ENCODE data around the gene SMARCD3. TPM values are rescaled to one million over a fixed set of nuclear protein-coding genes. Genes with fewer than 3 reads are reported as not detected.

Gene SMARCD3
- total RNA-seq, 1 donor from 2014 or later = 52.9 TPM

DNA sequence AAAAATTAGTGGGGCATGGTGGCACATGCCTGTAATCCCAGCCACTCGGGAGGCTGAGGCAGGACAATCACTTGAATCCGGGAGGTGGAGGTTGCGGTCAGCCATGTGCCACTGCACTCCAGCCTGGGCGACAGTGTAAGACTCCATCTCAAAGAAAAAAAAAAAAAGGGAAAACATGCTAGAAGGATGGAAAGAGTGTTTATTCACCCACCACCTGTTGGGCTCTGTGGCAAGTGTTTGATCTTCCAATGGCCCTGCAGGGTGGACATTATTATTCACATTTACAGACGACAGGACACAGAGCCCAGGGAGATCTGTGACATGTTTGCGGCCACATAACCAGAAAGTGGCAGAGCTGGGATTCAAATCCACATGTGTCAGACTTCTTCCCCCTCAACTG is 33.2 kb upstream of the SMARCD3 start:
- peaks cover 5% of the 10 kb centered on the region for H3K9me3 Mint-ChIP-seq (ENCODE audit: low read depth)
- H3K4me1 Mint-ChIP-seq (ENCODE audit: low read depth) = peaks cover 2% of the 10 kb centered on the region
- H3K27ac Mint-ChIP-seq = no peak overlapping the region
- no peak overlapping the region for H3K4me3 Mint-ChIP-seq (ENCODE audit: low read depth)
- peaks cover 51% of the 10 kb centered on the region for H3K27me3 Mint-ChIP-seq
- TF ChIP-seq, protein P1, sequence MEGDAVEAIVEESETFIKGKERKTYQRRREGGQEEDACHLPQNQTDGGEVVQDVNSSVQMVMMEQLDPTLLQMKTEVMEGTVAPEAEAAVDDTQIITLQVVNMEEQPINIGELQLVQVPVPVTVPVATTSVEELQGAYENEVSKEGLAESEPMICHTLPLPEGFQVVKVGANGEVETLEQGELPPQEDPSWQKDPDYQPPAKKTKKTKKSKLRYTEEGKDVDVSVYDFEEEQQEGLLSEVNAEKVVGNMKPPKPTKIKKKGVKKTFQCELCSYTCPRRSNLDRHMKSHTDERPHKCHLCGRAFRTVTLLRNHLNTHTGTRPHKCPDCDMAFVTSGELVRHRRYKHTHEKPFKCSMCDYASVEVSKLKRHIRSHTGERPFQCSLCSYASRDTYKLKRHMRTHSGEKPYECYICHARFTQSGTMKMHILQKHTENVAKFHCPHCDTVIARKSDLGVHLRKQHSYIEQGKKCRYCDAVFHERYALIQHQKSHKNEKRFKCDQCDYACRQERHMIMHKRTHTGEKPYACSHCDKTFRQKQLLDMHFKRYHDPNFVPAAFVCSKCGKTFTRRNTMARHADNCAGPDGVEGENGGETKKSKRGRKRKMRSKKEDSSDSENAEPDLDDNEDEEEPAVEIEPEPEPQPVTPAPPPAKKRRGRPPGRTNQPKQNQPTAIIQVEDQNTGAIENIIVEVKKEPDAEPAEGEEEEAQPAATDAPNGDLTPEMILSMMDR (IDR thresholded peaks at IDR 0.05; ENCODE audit: unreplicated experiment) = no peak
- H3K36me3 Mint-ChIP-seq (ENCODE audit: insufficient read depth) = no peaks in the 10 kb centered on the region
- no peak for DNase-seq (ENCODE audit: low spot score, unreplicated experiment)

DNA sequence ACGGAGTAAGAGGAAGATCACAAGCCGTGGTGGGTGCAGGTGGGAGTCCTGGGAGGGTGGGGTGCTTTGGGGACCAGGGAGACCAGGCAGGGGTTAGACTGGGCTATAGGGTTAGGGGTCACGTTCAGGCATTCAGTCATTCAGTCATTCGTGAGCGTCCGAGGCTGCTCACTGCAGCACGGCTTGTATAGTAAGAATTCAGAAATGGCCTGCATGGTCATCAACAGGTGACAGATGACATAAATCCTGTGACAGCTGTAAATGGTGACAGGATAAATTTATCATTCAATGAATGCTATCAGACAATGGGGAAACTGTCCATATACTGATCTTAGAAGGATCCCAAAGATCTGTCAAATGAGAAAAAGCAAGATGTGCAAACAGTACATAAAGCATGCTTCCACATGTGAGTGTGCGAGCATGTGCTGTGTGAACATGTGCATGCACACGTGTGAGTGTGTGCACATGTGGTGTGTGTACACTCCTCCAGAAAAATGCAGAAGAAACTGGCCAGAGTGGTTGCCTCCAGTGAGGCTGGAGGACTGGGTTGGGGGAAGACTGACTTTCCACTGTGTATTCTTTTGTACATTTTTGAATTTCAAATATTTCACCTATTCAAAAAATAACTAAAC is 32.0 kb upstream of the SMARCD3 start:
- DNase-seq (ENCODE audit: low spot score, unreplicated experiment) = no peak
- TF ChIP-seq, protein P1 (IDR thresholded peaks at IDR 0.05; ENCODE audit: unreplicated experiment) = no peak
- Mint-ChIP-seq H3K36me3 (ENCODE audit: insufficient read depth) (no peaks in the 10 kb centered on the region), H3K9me3 (ENCODE audit: low read depth) (peaks cover 5% of the 10 kb centered on the region), H3K4me1 (ENCODE audit: low read depth) (peaks cover 2% of the 10 kb centered on the region), H3K27ac (no peak overlapping the region), H3K4me3 (ENCODE audit: low read depth) (no peak overlapping the region), H3K27me3 (peaks cover 51% of the 10 kb centered on the region)

DNA sequence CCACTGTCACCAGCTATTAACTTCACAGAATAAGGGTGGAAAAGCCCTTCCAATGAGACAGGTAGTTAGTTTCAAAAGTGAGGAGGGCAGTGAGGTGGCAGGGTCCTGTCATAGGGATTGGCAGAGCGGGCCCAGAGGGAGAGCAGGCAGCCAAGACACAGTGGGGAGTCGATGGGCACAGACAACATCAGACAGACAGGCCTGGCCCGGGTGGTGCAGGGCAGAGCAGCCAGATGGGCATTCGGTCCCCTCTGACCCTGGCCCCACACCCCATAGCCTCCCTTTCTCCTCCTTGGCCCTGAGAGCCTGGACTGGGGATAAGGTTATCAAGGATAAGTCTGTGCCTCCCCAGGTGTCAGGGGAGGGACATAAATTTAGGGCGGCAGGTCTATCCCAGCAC is 31.4 kb upstream of the SMARCD3 start:
- TF ChIP-seq, protein P1 (IDR thresholded peaks at IDR 0.05; ENCODE audit: unreplicated experiment) = no peak
- Mint-ChIP-seq H3K36me3 (ENCODE audit: insufficient read depth) (no peaks in the 10 kb centered on the region), H3K9me3 (ENCODE audit: low read depth) (peaks cover 5% of the 10 kb centered on the region), H3K4me3 (ENCODE audit: low read depth) (no peak overlapping the region), H3K4me1 (ENCODE audit: low read depth) (peaks cover 2% of the 10 kb centered on the region), H3K27me3 (peaks cover 52% of the 10 kb centered on the region), H3K27ac (no peak overlapping the region)
- no peak for DNase-seq (ENCODE audit: low spot score, unreplicated experiment)

DNA sequence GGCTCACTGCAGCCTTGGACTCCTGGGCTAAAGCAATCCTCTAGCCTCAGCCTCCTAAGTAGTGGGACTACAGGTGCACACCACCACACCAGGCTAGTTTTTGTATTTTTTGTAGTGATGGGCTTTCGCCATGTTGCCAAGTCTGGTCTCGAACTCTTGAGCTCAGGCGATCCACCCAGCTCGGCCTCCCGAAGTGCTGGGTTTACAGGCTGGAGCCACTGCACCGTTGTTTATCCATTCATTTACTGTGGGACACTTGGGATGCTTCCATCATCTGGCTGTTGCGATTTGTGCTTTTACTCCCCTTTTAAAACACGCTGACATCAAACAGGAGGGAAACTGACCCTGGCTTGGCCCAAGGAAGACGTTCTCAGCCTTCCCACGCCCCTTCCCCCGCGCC is 30.5 kb upstream of the SMARCD3 start:
- Mint-ChIP-seq H3K27me3 (peaks cover 53% of the 10 kb centered on the region), H3K9me3 (ENCODE audit: low read depth) (peaks cover 5% of the 10 kb centered on the region), H3K27ac (no peak overlapping the region), H3K36me3 (ENCODE audit: insufficient read depth) (no peaks in the 10 kb centered on the region), H3K4me3 (ENCODE audit: low read depth) (no peak overlapping the region), H3K4me1 (ENCODE audit: low read depth) (peaks cover 2% of the 10 kb centered on the region)
- TF ChIP-seq, protein P1 (IDR thresholded peaks at IDR 0.05; ENCODE audit: unreplicated experiment) = no peak
- no peak for DNase-seq (ENCODE audit: low spot score, unreplicated experiment)

DNA sequence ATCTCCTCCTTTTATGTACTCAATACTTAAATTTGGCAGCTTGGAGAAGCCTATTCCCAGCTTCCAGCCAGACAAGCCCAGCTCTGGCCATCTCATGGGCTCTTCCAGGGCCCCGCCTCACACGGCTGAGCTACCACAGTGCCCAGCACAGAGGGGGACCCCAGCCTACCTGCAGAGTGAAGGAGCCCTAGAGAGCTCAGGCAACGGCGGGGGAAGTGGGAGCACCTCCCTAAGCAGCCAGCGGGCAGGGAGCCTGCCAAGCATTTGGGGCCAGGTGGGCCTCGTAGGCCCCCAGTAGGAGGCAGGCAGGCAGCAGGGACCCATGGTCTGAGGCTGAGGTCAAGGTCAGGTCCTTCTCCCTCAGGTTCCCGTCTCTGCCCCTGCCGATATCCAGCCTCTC is 29.1 kb upstream of the SMARCD3 start:
- TF ChIP-seq, protein P1 (IDR thresholded peaks at IDR 0.05; ENCODE audit: unreplicated experiment) = no peak
- Mint-ChIP-seq H3K27ac (no peak overlapping the region), H3K9me3 (ENCODE audit: low read depth) (no peaks in the 10 kb centered on the region), H3K4me3 (ENCODE audit: low read depth) (peak overlapping the region; percentile 66), H3K36me3 (ENCODE audit: insufficient read depth) (no peaks in the 10 kb centered on the region), H3K27me3 (peaks cover 51% of the 10 kb centered on the region), H3K4me1 (ENCODE audit: low read depth) (peaks cover 2% of the 10 kb centered on the region)
- no peak for DNase-seq (ENCODE audit: low spot score, unreplicated experiment)

All from progenitor cell of endocrine pancreas (in vitro differentiated cells).